Measurements from ENCODE around the gene IQCE. TPM values are rescaled to one million over a fixed set of nuclear protein-coding genes. Genes with fewer than 3 reads are reported as not detected.

The IQCE gene
- total and polyA plus RNA-seq, 10 of the 15 experiments (the other 5 are each of a cell fraction or from before 2014, with no cell fraction given), result 0.37 to 8.1 (median 3.7) TPM

GRCh38 chr7:2632733-2633537, 74.2 kb downstream of the IQCE start (continued):
- TF ChIP-seq BCLAF1 (IDR thresholded peaks at IDR 0.05) (no peak), TCF12 (IDR thresholded peaks at IDR 0.05; ENCODE audit: low read depth, low read length) (0 out of 2 replicates have a peak, but pooled peaks have one; percentile 8), TARDBP (IDR thresholded peaks at IDR 0.05; ENCODE audit: borderline replicate concordance) (no peak), ATF3 (IDR thresholded peaks at IDR 0.05; ENCODE audit: borderline replicate concordance, extremely low read depth, low read depth, low read length) (no peak), IKZF1 (conservative IDR thresholded peaks at IDR 0.05) (peak; percentile 71), ZNF687 (IDR thresholded peaks at IDR 0.05) (0 out of 2 replicates have a peak, but pooled peaks have one; percentile 28), SMAD5 (IDR thresholded peaks at IDR 0.05; ENCODE audit: low read depth) (no peak; the same call in 1 of the 2 replicates), SUZ12 (IDR thresholded peaks at IDR 0.05; ENCODE audit: unreplicated experiment) (no peak), TCF3 (IDR thresholded peaks at IDR 0.05; ENCODE audit: borderline replicate concordance, insufficient read depth, low read depth, low read length) (no peak), ZBED1 (IDR thresholded peaks at IDR 0.05; ENCODE audit: borderline replicate concordance) (no peak), MLLT1 (IDR thresholded peaks at IDR 0.05) (0 out of 2 replicates have a peak, but pooled peaks have one; percentile 35), ZBTB40 (IDR thresholded peaks at IDR 0.05; ENCODE audit: borderline replicate concordance) (no peak), FOXM1 (IDR thresholded peaks at IDR 0.05; ENCODE audit: low read depth, low read length) (no peak)
